Measurements from ENCODE around the gene CCDC68. TPM values are rescaled to one million over a fixed set of nuclear protein-coding genes. Genes with fewer than 3 reads are reported as not detected.

CCDC68 gene
- total RNA-seq, 2 experiments from 2014 or later, result not detected

- no peaks in the 10 kb centered on the region for H3K9me3 ChIP-seq (ENCODE audit: control insufficient read depth in 1 of 2, insufficient read depth in 1 of 2, low read length in 2 of 2)
- Mint-ChIP-seq H3K27me3 (peaks cover 50% of the 10 kb centered on the region), H3K9me3 (no peaks in the 10 kb centered on the region), H3K4me3 (no peak overlapping the region), H3K4me1 (ENCODE audit: low read depth) (peaks cover 5% of the 10 kb centered on the region), H3K27ac (no peak overlapping the region), H3K36me3 (ENCODE audit: low read depth) (no peaks in the 10 kb centered on the region)
- ChIA-PET CTCF (no interaction called here), POLR2A (no interaction called here)
- no peak overlapping the region for H3K27ac ChIP-seq (ENCODE audit: low read depth in 1 of 2, low read length in 2 of 2)
- TF ChIP-seq CTCF (IDR thresholded peaks at IDR 0.05), result no peak
- intact Hi-C loops (cut with DNase I, micrococcal nuclease), result no loop called here
- ATAC-seq (ENCODE audit: poor library complexity) (no peak), DNase-seq (no peak)
- no peaks in the 10 kb centered on the region for H3K36me3 ChIP-seq (ENCODE audit: insufficient read depth, low read length)
- no peak overlapping the region for H3K4me3 ChIP-seq (ENCODE audit: low read length)
- H3K4me1 ChIP-seq (ENCODE audit: insufficient read depth, low read length), result no peaks in the 10 kb centered on the region
- peaks cover 12 to 38% of the 10 kb centered on the region in 2 experiments for H3K27me3 ChIP-seq (ENCODE audit: control insufficient read depth in 1 of 2, insufficient read depth in 2 of 2, low read length in 2 of 2)
Observed at GRCh38 chr18:54956506-54956905, 2.8 kb downstream of the CCDC68 start.

- Histone ChIP-seq H3K27me3 (ENCODE audit: control insufficient read depth in 1 of 2, insufficient read depth in 2 of 2, low read length in 2 of 2) (peaks cover 0 to 7% of the 10 kb centered on the region in 2 experiments), H3K9me3 (ENCODE audit: control insufficient read depth in 1 of 2, insufficient read depth in 1 of 2, low read length in 2 of 2) (no peaks in the 10 kb centered on the region), H3K4me3 (ENCODE audit: low read length) (no peak overlapping the region), H3K4me1 (ENCODE audit: insufficient read depth, low read length) (peaks cover 4% of the 10 kb centered on the region), H3K36me3 (ENCODE audit: insufficient read depth, low read length) (no peaks in the 10 kb centered on the region), H3K27ac (ENCODE audit: low read depth in 1 of 2, low read length in 2 of 2) (no peak overlapping the region)
- CTCF ChIA-PET, result no interaction called here
- no peaks in the 10 kb centered on the region for H3K36me3 Mint-ChIP-seq (ENCODE audit: low read depth)
- peaks cover 1% of the 10 kb centered on the region for H3K4me1 Mint-ChIP-seq (ENCODE audit: low read depth)
- peaks cover 11% of the 10 kb centered on the region for H3K27me3 Mint-ChIP-seq
- intact Hi-C loops (cut with DNase I, micrococcal nuclease), result no loop called here
- H3K4me3 Mint-ChIP-seq, result no peak overlapping the region
- H3K27ac Mint-ChIP-seq, result no peak overlapping the region
- no peaks in the 10 kb centered on the region for H3K9me3 Mint-ChIP-seq
- ATAC-seq (ENCODE audit: poor library complexity) (no peak), DNase-seq (no peak)
- POLR2A ChIA-PET, result no interaction called here
- TF ChIP-seq CTCF (IDR thresholded peaks at IDR 0.05), result no peak
Observed at GRCh38 chr18:54952026-54952425, 7.2 kb downstream of the CCDC68 start.

- DNase-seq (peak in 4 of 14 experiments; percentile 19 to 53 (median 37)), ATAC-seq (ENCODE audit: poor library complexity) (peak; percentile 67)
- TF ChIP-seq CTCF (IDR thresholded peaks at IDR 0.05), result peak; percentile 31
- no peaks in the 10 kb centered on the region for H3K27me3 ChIP-seq (ENCODE audit: control insufficient read depth in 1 of 2, insufficient read depth in 2 of 2, low read length in 2 of 2)
- no peak overlapping the region for H3K27ac ChIP-seq (ENCODE audit: low read depth in 1 of 2, low read length in 2 of 2)
- intact Hi-C loops (cut with DNase I, micrococcal nuclease), result loop anchor here in 1 of 2 experiments (1.0 kb wide), 2 partner anchors 271 to 391 kb away; no protein-coding TSS in a partner anchor
- peaks cover 9% of the 10 kb centered on the region for H3K4me1 ChIP-seq (ENCODE audit: insufficient read depth, low read length)
- H3K36me3 ChIP-seq (ENCODE audit: insufficient read depth, low read length), result no peaks in the 10 kb centered on the region
- H3K4me3 ChIP-seq (ENCODE audit: low read length), result no peak overlapping the region
- no peaks in the 10 kb centered on the region for H3K9me3 Mint-ChIP-seq
- H3K4me3 Mint-ChIP-seq, result no peak overlapping the region
- H3K9me3 ChIP-seq (ENCODE audit: control insufficient read depth in 1 of 2, insufficient read depth in 1 of 2, low read length in 2 of 2), result no peaks in the 10 kb centered on the region
- no peaks in the 10 kb centered on the region for H3K36me3 Mint-ChIP-seq (ENCODE audit: low read depth)
- peaks cover 18% of the 10 kb centered on the region for H3K4me1 Mint-ChIP-seq (ENCODE audit: low read depth)
- ChIA-PET POLR2A (no interaction called here), CTCF (no interaction called here)
- no peak overlapping the region for H3K27ac Mint-ChIP-seq
- H3K27me3 Mint-ChIP-seq, result peaks cover 4% of the 10 kb centered on the region
Observed at GRCh38 chr18:54950221-54950620, 9.0 kb downstream of the CCDC68 start.
